Left lobe of liver (tissue), 2 donors: ENCODE data around the gene ZAP70. TPM values are rescaled to one million over a fixed set of nuclear protein-coding genes. Genes with fewer than 3 reads are reported as not detected.
A peak's percentile ranks its signal among the peaks of the same experiment; 100 is the strongest.
"Not testable (repeated sequence)": the region's sequence is repeated elsewhere in the genome, so short reads cannot be mapped to it uniquely, and the experiment has no call there.

Experiments
- ATAC-seq: fragments of 200-7000 bp; cut with Tn5 transposase; one replicate; pipeline ENCODE4 v1.9.1; 2020; ENCODE audit warnings: mild to moderate bottlenecking, moderate library complexity
- DNase-seq: peaks from one replicate; pipeline ENCODE4 v3.0.0-alpha.2; 2020; ENCODE audit warnings: low spot score
- total RNA-seq: library from RNA; stranded (reverse); gene quantifications from one replicate; pipeline ENCODE4 v1.2.1, GENCODE V29; 2021
- donor health status: DM: no; HTN: no; CAD: no; lungs with moderate emphysema.
- donor health status: DM: no; HTN: yes; CAD: no.

Gene ZAP70
- total RNA-seq, result 1.5 TPM

GRCh38 chr2:97713296-97714083, at the start of gene ZAP70:
TSS of gene ZAP70 (plus strand) at chr2:97713576. CDS start at chr2:97724037, 10,461 bp downstream.
- DNase-seq, result no peak
- ATAC-seq, result no peak

- ATAC-seq (no peak), DNase-seq (no peak)
Measured at GRCh38 chr2:97663626-97663961, 49.8 kb upstream of the ZAP70 start.

DNA sequence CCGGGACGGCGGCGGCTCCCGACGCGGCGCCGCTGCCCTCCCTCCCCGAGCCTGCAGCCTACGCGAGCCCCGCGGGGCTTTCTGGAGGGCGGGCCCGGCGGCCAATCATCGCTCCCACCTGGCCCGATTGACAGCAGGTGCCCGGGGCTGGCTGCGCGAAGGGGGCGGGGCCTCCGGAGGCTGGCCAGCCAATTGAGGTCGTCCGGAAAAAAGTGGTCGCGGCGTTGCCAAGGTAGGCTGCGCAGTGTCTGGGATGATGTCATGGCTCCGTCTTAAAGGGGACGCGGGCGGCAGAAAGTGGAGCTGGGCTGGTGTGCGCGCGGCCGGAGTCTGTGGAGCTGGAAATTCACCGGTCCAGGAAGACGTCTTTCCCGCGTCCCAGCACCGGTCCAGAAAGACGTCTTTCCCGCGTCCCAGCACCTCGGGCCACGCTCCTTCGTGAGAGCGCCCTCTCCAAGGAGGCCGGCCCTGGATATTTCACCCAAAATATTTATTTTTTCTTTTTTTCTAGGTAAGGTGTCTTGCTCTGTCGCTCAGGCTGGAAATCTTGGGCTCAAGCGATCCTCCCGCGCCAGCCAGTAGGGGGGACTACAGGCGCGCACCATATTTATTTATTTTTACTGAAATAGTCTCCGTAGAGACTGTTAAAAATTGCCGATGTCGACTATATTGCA, 49.3 kb upstream of the ZAP70 start, which contains the start of gene ACTR1B:
Gene ACTR1B (minus strand): TSS at position 83 of the 674 bp plus-strand sequence. CDS start 154 bp downstream, outside the sequence.
- peak; percentile 92 for ATAC-seq
- peak; percentile 99 for DNase-seq

DNA sequence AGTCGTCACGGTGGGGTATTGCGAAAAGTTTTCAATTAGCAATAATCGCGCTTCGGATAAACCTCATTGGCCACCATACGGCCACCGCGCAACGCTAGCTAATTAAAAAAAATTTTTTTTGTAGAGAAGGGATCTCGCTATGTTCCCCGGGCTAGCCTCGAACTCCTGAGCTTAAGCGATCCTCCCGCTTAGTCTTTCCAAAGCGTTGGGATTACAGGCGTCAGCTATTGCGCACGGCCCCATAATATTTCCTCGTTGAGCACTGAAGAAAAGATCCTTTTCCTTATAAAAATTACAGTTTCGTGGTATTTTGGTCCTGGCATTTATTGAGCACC, 48.8 kb upstream of the ZAP70 start:
- ATAC-seq (no peak), DNase-seq (no peak)

DNA sequence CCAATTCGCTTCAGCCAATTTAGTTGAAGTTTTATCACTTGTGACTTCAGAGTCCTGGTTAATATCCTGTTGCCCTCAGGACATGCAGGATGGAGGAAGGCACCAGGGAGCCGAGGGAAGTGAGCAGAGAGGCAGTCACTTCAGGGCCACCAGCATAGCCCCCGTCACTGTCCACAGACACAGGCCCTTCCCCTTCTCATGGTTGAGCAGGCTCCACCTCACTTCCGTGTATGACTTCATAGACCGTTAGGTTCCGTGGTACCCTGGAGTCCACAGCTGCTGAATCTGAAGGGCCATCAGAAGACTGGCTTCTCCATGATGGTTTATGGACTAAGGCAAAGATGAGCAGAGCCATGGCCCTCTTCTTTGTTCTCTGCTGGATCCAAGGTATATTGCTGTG, 43.9 kb upstream of the ZAP70 start, which contains the start of gene C2orf92:
Gene C2orf92 (plus strand): TSS at position 266 of the 400 bp plus-strand sequence. CDS start 76 bp downstream, at position 342.
- ATAC-seq (no peak), DNase-seq (peak; percentile 15)

DNA sequence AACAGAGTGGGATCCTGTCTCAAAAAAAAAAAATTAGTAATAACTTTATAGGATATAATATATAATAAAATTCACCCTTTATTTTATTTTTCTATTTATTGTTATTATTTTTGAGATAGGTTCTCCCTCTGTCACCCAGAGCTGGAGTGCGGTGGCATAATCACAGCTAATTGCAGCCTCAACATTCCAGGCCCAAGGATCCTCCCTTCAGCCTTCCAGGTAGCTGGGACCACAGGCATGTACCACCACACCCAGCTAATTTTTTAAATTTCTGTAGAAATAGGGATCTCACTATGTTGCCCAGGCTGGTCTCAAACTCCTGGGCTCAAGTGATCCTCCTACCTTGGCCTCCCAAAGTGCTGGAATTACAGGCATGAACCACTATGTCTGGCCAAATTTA, 42.9 kb upstream of the ZAP70 start:
- DNase-seq, result no peak
- ATAC-seq, result no peak

GRCh38 chr2:97671526-97671925, 41.9 kb upstream of the ZAP70 start:
- no peak for ATAC-seq
- no peak for DNase-seq

- not testable (repeated sequence) for ATAC-seq
- DNase-seq, result peak; percentile 14
Measured at GRCh38 chr2:97672606-97673140, 40.7 kb upstream of the ZAP70 start.

DNA sequence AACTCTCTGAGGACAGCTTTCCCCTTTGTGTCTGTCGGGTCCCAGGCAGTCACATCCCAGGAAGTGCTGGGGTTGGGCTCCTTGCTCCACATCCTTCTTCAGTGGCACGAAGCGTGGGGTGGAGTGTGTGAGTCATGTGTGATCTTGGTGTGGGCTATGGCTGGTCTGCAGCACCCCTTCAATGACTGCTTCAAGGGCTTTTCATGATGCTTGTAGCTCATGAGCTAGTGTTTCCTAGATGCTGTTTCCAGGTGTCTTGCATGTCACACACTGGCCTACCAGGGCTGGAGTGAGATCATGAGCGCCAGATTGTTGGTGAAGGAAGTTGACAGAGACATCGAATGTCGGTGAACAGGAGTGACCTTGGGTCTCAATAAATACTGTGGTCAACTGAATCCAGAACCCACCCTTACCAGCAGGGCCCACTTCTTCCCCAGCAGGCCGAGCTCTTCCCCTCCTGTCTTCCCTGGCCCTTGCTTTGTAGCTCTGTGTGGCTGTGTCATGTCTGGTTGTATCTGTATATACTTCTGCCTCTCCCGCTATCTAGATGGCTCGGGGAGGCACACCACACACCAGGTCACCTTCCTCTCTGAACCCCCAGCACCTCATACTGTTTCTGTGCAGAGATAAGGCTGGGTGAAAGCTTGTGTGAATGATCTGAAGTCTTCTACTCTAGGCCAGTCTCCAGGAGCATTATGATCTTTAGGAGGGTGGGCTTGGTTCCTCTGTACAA, 40.0 kb upstream of the ZAP70 start:
- no peak for ATAC-seq
- DNase-seq, result peak; percentile 26

- ATAC-seq, result no peak
Measured at GRCh38 chr2:97673915-97674283, 39.5 kb upstream of the ZAP70 start.

DNA sequence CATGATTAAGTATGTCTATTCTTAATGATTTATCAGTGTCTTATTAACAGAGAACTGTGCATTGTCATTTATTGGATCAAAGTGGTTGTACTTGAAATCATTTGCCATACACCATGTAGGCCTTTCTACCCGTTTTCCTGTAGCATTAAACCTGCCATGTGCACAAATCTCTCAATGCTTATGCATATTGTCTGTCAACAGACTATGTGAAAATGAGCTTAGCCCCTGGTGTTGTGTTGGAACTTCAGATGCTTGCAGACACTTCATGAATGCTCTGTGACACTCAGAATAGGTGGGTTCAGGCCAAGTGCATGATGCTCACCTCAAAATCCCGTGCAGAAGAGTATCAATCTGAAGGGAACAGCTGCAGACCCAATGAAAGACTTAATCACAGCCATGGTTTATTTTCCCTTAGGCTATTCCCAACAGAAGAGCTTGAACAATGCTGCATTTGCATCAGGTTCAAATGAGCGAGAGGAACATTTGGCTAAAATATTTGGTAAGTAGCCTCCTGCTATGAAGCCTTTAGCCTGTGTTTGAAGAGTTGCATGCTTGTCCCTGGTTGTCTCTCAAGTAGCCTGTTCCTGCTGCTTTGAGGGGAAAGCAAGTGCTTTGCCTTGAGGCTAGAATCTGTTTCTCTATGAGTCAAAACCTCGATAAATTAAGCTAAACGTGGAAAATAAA, 37.8 kb upstream of the ZAP70 start:
- ATAC-seq, result no peak

More at GRCh38 chr2:97673915-97674283, 39.5 kb upstream of the ZAP70 start:
- DNase-seq, result peak; percentile 12

GRCh38 chr2:97676620-97677019, 36.8 kb upstream of the ZAP70 start:
- no peak for DNase-seq
- ATAC-seq, result no peak

More for the DNA sequence above, 37.8 kb upstream of the ZAP70 start:
- DNase-seq, result no peak

DNA sequence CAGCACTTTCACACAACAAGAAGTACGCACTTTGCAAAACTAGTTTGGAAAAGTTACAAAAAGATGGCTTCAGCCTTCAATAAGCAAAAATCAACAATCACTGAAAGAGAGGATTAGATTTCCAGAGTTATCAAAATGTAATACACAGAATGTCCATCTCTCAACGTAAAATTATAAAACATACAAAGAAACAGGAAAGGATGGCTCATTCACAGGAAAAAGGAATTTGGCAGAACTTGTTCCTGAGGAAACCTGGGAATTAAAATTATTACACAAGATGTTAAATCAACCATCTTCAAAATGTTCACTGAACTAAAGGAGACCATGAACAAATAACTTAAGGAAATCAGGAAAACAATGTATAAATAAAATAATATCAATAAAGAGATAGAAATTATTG, 35.9 kb upstream of the ZAP70 start:
- ATAC-seq, result no peak
- DNase-seq, result no peak

- no peak for ATAC-seq
- DNase-seq, result no peak
Measured at GRCh38 chr2:97678298-97678697, 35.1 kb upstream of the ZAP70 start.

DNA sequence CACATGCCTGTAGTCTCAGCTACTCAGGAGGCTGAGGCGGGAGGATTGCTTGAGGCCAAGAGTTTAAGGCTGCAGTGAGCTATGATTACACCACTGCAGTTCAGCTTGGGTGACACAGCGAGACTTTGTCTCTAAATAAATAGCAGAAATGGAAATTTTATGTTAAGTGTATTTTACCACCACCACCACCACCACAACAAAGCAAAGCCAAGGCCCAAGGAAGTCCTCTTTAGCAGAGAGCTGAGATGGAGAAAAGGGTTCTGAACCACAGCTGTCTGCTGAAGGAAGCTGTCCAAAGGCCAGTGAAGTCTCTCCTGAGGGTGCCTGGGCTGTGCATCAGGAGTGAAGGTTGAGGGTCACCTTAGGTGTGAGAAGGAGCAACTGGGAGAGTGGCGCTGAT, 26.1 kb upstream of the ZAP70 start:
- DNase-seq, result not testable (repeated sequence)

GRCh38 chr2:97688062-97688827, 25.1 kb upstream of the ZAP70 start:
- DNase-seq (peak; percentile 2), ATAC-seq (no peak)

More for the DNA sequence above, 26.1 kb upstream of the ZAP70 start:
- ATAC-seq, result not testable (repeated sequence)

DNA sequence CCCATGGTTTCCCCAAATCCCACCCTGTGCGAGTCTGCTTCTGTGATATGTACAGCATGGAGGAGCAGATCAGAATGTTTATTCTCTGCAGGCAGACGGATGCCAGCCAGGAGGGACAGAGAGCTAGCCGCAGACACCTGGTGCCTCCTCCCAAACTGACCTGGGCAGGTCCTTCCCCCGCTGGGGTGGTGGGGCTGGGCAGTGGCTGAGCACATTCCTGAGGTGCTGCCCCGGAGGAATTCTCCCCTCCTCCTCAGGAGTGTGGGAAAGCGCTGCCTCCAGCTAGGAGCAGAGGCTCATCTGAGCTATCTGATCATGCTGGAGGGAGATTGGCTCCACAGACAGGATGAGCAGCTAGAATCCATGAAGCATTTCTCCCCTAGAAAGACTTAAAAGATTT, 22.2 kb upstream of the ZAP70 start:
- DNase-seq, result no peak
- ATAC-seq, result no peak

DNA sequence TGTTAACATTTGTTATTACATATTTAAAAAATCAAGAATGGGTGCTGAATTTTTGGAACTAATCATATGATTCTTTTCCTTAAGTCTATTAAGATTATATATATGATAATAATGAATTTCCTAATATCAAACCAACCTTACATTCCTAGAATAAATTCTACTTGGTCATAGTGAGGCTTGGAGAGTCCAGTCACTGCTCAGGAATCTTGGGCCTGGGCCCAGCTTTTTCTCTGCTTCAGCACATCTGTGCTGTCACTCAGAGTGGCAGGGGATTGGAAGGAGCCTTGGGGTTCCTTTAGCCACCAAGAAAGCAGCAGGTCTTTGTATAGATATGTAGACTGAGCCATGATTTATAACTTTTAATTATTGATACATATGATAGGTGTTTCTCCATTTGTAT, 19.9 kb upstream of the ZAP70 start:
- DNase-seq (peak; percentile 6), ATAC-seq (no peak)

- DNase-seq (peak; percentile 12), ATAC-seq (no peak)
Measured at GRCh38 chr2:97695744-97696143, 17.6 kb upstream of the ZAP70 start.
